ENCODE results near the gene TAF12.
"Not testable (repeated sequence)": the region's sequence is repeated elsewhere in the genome, so short reads cannot be mapped to it uniquely, and the experiment has no call there.

TAF12 gene

GRCh38 chr1:28581531-28582247 is 61.2 kb downstream of the TAF12 start:
- peak; percentile 85 for DNase-seq (ENCODE audit: low read depth)

DNA sequence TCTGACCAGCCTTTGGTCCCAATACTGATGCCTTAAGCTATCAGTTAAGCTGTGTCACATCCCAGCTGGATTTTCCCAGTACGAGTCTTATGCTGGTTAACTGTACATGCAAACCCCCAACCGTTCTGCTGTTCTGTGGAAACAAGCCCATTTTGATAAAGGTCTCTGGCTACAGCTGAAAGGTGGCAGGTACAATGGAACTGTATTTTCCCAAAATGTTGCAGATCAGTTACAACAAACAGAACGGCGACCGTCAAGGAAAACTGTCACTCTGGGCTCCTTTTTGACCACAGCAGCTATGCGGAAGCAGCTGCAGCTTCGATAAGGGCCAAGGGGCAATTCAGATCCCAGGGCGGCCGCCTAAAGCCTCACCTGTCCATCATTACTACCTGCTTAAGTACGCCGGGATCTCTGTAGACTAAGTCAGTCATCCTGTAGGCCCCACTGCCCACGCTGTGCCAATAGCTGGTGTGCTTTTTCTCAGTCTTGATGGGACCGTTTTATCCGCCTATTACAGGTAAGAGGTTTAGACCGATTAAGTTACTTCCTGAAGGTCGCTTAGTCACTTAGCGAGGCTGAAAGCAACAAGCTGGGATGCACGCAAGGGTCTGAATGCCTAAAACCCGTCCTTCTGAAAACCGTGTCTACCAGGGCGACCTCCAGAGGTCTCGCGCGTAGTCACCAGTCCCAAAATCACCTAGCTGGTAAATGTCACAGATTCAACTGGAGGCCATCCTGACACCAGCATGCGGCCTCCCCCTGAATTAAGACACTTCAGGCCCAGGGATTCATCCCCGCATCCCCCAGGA is 61.9 kb downstream of the TAF12 start:
- no peak for DNase-seq (ENCODE audit: low read depth)

DNA sequence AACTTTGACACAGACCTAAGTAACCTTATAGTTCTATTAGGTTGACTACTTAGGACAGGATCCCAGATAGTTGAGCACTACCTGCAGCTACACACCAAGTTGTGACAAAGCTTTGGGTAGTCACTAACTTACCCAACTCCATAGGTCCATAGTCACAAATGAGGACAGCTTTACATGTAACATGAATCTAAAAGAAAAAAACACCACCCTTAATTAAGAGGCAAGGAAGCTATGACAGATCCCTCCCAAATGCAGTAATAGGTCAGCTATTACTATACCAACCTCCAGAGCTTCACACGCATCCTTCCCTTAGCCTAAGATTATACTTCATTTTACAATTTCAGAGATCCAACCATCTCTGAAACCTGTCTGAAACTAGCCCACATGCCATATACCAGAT is 63.5 kb downstream of the TAF12 start:
- no peak for DNase-seq (ENCODE audit: low read depth)

- DNase-seq (ENCODE audit: low read depth): no peak
Measured at GRCh38 chr1:28578696-28579218, 64.1 kb downstream of the TAF12 start.

GRCh38 chr1:28577738-28578536 is 64.9 kb downstream of the TAF12 start:
- DNase-seq (ENCODE audit: low read depth): no peak

- DNase-seq (ENCODE audit: low read depth): no peak
Measured at GRCh38 chr1:28577052-28577678, 65.7 kb downstream of the TAF12 start.

GRCh38 chr1:28573564-28573963 is 69.3 kb downstream of the TAF12 start:
- DNase-seq (ENCODE audit: low read depth): no peak

DNA sequence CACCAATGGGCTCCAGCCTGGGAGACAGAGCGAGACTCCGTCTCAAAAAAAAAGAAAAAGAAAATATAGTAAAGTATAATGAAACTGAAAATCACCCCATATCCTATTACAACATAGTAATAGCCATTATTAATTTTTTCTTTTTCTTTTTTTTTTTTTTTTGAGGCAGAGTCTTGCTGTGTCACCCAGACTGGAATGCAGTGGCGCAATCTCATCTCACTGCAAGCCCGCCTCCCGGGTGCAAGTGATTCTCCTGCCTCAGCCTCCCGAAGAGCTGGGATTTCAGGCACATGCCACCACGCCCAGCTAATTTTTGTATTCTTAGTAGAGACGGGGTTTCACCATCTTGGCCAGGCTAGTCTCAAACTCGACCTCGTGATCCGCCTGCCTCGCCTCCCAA is 70.0 kb downstream of the TAF12 start:
- not testable (repeated sequence) for DNase-seq (ENCODE audit: low read depth)

DNA sequence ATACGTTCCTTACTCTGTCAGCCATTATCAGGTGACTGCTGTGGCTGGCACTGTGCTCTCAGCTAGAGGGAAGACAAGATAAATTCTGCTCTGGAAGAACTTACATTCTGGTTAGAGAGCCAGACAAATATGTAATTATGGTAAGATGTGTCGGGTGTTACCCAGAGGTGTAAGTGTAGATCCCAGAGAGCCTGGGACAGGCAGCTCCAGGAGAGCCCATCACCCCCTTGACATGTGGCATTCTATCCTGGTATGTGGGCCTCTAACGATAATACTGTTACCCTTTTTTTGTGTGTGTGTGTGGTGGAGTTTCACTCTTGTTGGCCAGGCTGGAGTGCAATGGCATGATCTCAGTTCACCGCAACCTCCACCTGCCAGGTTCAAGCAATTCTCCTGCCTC is 71.0 kb downstream of the TAF12 start:
- no peak for DNase-seq (ENCODE audit: low read depth)

DNA sequence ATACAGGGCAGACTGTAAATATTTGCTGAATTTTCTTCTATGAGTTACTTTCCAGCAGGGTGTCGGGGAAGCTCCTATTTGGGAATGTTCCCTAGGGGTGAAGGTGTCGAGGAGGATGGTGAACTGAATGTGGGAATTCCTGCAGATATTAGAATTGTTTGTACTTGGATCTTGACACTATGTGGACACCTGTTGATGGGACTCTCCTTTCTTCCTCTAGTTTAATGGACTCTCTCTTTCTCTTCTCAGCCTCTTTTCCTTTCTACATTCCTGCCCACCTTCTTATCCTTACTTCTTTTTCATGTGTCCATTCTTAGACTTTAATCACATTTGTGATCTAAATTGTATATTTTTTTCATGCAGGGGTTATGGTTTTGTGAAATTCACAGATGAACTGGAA is 75.9 kb downstream of the TAF12 start:
- no peak for DNase-seq (ENCODE audit: low read depth)

- DNase-seq (ENCODE audit: low read depth): no peak
Measured at GRCh38 chr1:28565726-28566125, 77.1 kb downstream of the TAF12 start.

DNA sequence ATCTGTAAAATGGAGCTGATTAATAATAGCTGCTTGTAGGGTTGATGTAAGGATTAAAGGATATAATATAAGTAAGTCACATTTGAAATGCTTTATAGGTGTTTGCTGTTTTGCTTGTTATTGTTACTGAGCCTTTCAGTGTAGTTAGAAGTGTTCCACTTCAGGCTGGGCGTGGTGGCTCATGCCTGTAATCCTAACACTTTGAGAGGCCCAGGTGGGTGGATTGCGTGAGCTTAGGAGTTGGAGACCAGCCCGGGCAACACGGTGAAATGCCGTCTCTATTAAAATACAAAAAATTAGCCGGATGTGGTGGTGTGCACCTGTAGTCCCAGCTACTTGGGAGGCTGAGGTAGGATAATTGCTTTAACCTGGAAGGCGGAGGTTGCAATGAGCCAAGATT is 77.8 kb downstream of the TAF12 start:
- DNase-seq (ENCODE audit: low read depth): no peak

- no peak for DNase-seq (ENCODE audit: low read depth)
Measured at GRCh38 chr1:28564310-28564709, 78.6 kb downstream of the TAF12 start.

DNA sequence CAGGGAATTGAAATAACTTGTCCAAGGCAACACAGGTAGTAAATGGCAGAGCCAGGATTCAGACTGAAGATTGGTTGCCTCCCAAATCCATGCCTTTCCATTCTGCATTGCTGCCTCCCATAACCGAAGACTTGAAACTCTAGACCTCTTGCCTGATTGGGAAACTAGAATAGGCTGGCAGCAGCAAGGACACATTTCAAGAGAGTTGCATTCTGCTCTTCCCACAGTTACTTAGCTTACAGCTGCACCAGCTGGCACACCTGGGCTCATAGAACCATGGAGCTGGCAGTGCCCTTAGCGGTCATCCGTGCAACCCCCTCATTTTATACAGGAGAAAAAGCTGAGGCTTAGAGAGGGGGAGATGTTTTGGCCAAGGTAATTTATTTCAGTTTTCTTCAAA is 82.0 kb downstream of the TAF12 start:
- DNase-seq (ENCODE audit: low read depth): no peak
